Esophagus muscularis mucosa (tissue), 4 donors: ENCODE measurements around the gene KRTAP9-1. TPM values are rescaled to one million over a fixed set of nuclear protein-coding genes. Genes with fewer than 3 reads are reported as not detected.
"Not testable (repeated sequence)": the region's sequence is repeated elsewhere in the genome, so short reads cannot be mapped to it uniquely, and the experiment has no call there.

Experiments
- DNase-seq: peaks from one replicate; pipeline ENCODE4 v3.0.0-alpha.2; 2017; ENCODE audit errors: extremely low spot score
- H3K27ac ChIP-seq, 4 donors: fragments of 200-600 bp; sonication (generic); replicated peaks in 1 of 4; 1 replicate in 3 of 4; 2 replicates in 1 of 4; pipeline ENCODE4 v1.5.1; 2016 to 2019; ENCODE audit warnings: mild to moderate bottlenecking in 1 of 4
- H3K27me3 ChIP-seq, 4 donors: fragments of 200-600 bp; sonication (generic); one replicate each; pipeline versions ENCODE4 v1.5.1 to v1.6.0; 2016 to 2019
- H3K36me3 ChIP-seq, 4 donors: fragments of 200-600 bp; sonication (generic); one replicate each; pipeline ENCODE4 v1.5.1; 2016 to 2019
- H3K4me1 ChIP-seq, 4 donors: fragments of 200-600 bp; sonication (generic); one replicate each; pipeline ENCODE4 v1.5.1; 2016 to 2019
- H3K4me3 ChIP-seq, 4 donors: fragments of 200-600 bp; sonication (generic); 1 replicate in 2 of 4; 2 replicates in 2 of 4; pipeline ENCODE4 v1.5.1; 2016 to 2019; ENCODE audit warnings: mild to moderate bottlenecking in 4 of 4, moderate library complexity in 1 of 4
- H3K9me3 ChIP-seq, 4 donors: fragments of 200-600 bp; sonication (generic); 1 replicate in 3 of 4; 2 replicates in 1 of 4; pipeline ENCODE4 v1.5.1; 2016 to 2019
- EP300 ChIP-seq: sonication (generic); formaldehyde crosslinking; IDR thresholded peaks from one replicate; pipeline ENCODE4 v1.6.1; 2017; ENCODE audit warnings: antibody characterized with exemption
- POLR2A ChIP-seq: fragments of 450-650 bp; IDR thresholded peaks from one replicate; pipeline ENCODE4 v1.6.1; 2017; ENCODE audit warnings: antibody characterized with exemption, moderate library complexity, mild to moderate bottlenecking, low read depth
- POLR2AphosphoS5 ChIP-seq, 2 donors: sonication (generic); formaldehyde crosslinking; IDR thresholded peaks; one replicate each; pipeline ENCODE4 v1.6.1; 2017; ENCODE audit warnings: antibody characterized with exemption in 2 of 2
- WGBS: methylation state at CpG from one replicate; pipeline ENCODE4 v1.1.5; 2018; 5-methylcytosine and 5-hydroxymethylcytosine counted together
- intact Hi-C: fragments of 100-400 bp; cut with DNase I; formaldehyde crosslinking; loops from one replicate; pipeline ENCODE4 v1.15.1; 2023
- total RNA-seq, 4 donors: library from RNA; depleted of rRNA; stranded (reverse); fragments of >200 nt; gene quantifications; one replicate each; pipeline versions ENCODE4 v1.1.0 to v1.2.1, GENCODE V29; 2016
- TF ChIP-seq, protein P1 (sequence below), 3 experiments: fragments of 200-600 bp in 2 of 3; fragments of 450-650 bp in 1 of 3; sonication (generic) in 2 of 3; IDR thresholded peaks; one replicate each; pipeline ENCODE4 v1.5.1; 2017 to 2019; ENCODE audit warnings: antibody characterized with exemption in 3 of 3, mild to moderate bottlenecking in 2 of 3, moderate library complexity in 1 of 3

The KRTAP9-1 gene
- total RNA-seq, 4 donors from 2014 or later, result not detected

DNA sequence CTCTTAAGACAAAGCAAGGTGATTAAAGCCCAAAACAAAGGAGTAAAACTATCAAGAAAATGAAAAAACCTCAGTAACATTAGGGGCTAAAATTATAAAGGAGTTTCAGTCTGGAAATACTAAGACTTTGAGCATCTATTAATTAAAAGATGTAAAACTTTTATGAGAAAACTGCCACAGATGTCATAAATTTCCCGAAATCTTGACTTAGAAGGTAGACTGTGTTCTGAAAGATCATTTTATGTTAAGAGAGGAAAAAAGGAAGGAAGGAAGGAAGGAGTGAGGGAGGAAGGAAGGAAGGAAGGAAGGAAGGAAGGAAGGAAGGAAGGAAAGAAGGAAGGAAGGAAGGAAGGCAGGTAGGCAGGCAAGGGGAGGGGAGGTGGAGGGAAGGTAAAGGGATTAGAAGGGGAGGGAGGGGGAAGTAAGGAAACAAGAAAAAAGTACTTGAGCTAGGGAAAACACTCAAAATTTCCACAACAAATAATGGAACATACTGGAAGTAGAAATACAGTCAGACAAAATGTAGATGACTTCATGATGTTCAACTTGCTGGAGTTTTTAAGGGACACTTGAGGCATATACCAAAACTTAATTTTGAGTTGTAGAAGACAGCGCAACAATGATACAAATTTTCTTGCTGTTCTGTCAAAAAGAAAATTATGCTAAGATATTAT, 42.0 kb upstream of the KRTAP9-1 start:
- no peaks in the 10 kb centered on the region for H3K27me3 ChIP-seq
- no peak for DNase-seq
- intact Hi-C loops, result no loop called here
- H3K4me3 ChIP-seq, result no peak overlapping the region
- no peak overlapping the region for H3K27ac ChIP-seq
- TF ChIP-seq, protein P1, sequence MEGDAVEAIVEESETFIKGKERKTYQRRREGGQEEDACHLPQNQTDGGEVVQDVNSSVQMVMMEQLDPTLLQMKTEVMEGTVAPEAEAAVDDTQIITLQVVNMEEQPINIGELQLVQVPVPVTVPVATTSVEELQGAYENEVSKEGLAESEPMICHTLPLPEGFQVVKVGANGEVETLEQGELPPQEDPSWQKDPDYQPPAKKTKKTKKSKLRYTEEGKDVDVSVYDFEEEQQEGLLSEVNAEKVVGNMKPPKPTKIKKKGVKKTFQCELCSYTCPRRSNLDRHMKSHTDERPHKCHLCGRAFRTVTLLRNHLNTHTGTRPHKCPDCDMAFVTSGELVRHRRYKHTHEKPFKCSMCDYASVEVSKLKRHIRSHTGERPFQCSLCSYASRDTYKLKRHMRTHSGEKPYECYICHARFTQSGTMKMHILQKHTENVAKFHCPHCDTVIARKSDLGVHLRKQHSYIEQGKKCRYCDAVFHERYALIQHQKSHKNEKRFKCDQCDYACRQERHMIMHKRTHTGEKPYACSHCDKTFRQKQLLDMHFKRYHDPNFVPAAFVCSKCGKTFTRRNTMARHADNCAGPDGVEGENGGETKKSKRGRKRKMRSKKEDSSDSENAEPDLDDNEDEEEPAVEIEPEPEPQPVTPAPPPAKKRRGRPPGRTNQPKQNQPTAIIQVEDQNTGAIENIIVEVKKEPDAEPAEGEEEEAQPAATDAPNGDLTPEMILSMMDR (IDR thresholded peaks at IDR 0.05), result no peak
- TF ChIP-seq POLR2AphosphoS5 (IDR thresholded peaks at IDR 0.05), result no peak
- no peak for TF ChIP-seq POLR2A
- no peak for TF ChIP-seq EP300
- peaks cover 0 to 15% (median 7%) of the 10 kb centered on the region in 4 donors for H3K9me3 ChIP-seq
- H3K36me3 ChIP-seq, result no peaks in the 10 kb centered on the region
- H3K4me1 ChIP-seq, result no peaks in the 10 kb centered on the region
- 73% methylated on average over 2 of the region's 2 CpGs for WGBS

DNA sequence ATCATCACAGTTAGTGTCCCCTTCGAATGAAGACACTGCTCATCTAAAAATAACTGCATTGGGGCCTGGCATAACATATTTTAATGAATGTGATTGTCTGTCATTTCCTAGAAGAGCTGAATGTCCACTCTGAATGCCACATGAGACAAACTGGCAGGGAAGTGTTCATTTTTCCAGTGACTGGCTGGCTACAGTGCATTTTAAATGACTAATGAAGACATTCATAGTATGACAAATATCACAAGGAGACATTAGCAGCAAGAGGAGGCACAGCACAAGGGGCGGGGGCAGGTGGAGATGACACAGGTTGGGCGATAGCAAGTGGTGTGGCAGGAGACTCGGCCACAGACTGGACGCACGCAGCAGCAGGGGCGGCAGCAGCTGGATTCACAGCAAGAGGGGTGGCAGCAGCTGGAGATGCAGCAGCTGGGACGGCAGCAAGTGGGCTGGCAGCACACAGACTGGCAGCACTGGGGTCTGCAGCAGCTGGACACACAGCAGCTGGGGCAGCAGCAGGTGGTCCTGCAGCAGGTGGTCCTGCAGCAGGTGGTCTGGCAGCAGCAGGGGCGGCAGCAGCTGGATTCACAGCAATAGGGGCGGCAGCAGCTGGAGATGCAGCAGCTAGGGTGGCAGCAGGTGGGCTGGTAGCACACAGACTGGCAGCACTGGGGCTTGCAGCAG, 40.6 kb upstream of the KRTAP9-1 start:
- DNase-seq, H3K9me3 ChIP-seq, H3K4me3 ChIP-seq, H3K27ac ChIP-seq, H3K36me3 ChIP-seq, intact Hi-C loops, H3K4me1 ChIP-seq, H3K27me3 ChIP-seq: not testable (repeated sequence)
- WGBS, result 82% methylated on average over 9 of the region's 10 CpGs

DNA sequence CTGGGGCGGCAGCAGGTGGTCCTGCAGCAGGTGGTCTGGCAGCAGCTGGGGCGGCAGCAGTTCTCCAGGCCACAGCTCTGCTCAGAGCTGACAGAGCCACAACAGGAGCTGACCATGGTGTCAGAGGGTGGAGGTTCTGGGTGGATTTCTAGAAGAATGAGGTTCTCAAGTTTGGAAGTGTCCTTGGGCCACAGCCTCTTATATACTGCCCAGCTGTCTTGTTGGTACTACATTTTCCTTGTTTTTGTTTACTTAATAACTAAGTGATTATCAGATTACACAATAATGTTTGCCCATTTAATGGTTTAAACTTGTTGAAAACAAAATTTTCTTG, 40.1 kb upstream of the KRTAP9-1 start, which contains the start of gene KRTAP4-5:
Gene KRTAP4-5 (minus strand): TSS at position 174 of the 334 bp plus-strand sequence. CDS start 58 bp downstream, at position 116.
- Histone ChIP-seq H3K27me3 (no peaks in the 10 kb centered on the region), H3K27ac (no peak within 1 kb of the TSS), H3K36me3 (no peaks in the 10 kb centered on the region), H3K4me1 (no peaks in the 10 kb centered on the region), H3K4me3 (no peak within 1 kb of the TSS), H3K9me3 (no peaks in the 10 kb centered on the region)
- TF ChIP-seq, protein P1 (IDR thresholded peaks at IDR 0.05), result no peak
- WGBS, result no CpG with 5 or more reads among the region's 2 CpGs
- no peak for DNase-seq
- intact Hi-C loops, result no loop called here

DNA sequence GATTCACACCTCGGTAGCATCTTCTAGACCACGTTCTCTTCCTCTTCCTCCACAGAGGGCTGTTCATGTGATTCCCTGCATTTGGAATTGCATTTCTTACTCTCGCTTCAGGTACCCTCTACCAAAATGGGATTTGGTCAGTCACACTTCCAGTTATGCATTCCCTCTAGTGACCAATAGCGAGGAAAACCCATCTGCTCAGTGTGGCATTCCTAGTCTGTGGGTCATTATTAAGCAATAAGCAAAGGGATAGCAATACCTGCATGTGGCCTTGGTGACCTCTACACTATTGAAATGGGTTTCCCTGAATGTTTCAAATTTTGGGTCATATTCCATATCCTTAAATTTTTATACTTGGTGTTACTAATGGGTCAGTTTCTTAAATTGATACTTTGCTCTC, 39.7 kb upstream of the KRTAP9-1 start:
- WGBS, result 89% methylated on average over 4 of the region's 4 CpGs
- intact Hi-C loops, result no loop called here
- DNase-seq, result no peak
- Histone ChIP-seq H3K4me3 (no peak overlapping the region), H3K36me3 (no peaks in the 10 kb centered on the region), H3K27me3 (peaks cover 0 to under 1% (median 0%) of the 10 kb centered on the region in 4 donors), H3K9me3 (no peaks in the 10 kb centered on the region), H3K4me1 (no peaks in the 10 kb centered on the region), H3K27ac (no peak overlapping the region)
- TF ChIP-seq, protein P1 (IDR thresholded peaks at IDR 0.05), result no peak

DNA sequence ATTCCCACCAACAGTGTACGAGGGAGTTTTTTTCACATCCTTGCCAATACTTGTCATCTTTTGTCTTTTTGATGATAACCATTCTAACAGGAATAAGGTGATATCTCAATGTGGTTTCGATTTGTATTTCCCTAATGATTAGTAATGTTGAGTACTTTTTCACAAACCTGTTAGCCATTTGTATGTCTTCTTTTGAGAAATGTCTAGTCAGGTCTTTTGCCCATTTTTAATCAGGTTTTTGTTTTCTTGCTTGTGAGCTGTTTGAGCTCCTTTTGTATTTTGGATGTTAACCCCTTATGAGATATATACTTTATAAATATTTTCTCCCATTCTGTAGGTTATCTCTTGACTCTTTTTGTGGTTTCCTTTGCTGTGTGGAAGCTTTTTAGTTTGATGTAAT, 38.2 kb upstream of the KRTAP9-1 start:
- no peak overlapping the region for H3K4me3 ChIP-seq
- H3K27me3 ChIP-seq, result peaks cover 0 to 4% (median 0%) of the 10 kb centered on the region in 4 donors
- DNase-seq, result no peak
- no peak overlapping the region for H3K27ac ChIP-seq
- intact Hi-C loops, result no loop called here
- WGBS, result 78% methylated on average over 2 of the region's 2 CpGs
- H3K36me3 ChIP-seq, result no peaks in the 10 kb centered on the region
- TF ChIP-seq, protein P1 (IDR thresholded peaks at IDR 0.05), result no peak
- TF ChIP-seq POLR2AphosphoS5 (IDR thresholded peaks at IDR 0.05) (no peak), EP300 (no peak), POLR2A (no peak)
- H3K4me1 ChIP-seq, result no peaks in the 10 kb centered on the region
- no peaks in the 10 kb centered on the region for H3K9me3 ChIP-seq
